Skeletal muscle tissue (tissue), 4 donors: ENCODE results near the gene RCC1. TPM values are rescaled to one million over a fixed set of nuclear protein-coding genes. Genes with fewer than 3 reads are reported as not detected.
"Not testable (repeated sequence)": the region's sequence is repeated elsewhere in the genome, so short reads cannot be mapped to it uniquely, and the experiment has no call there.

Experiments
- H3K27ac ChIP-seq: one replicate; pipeline ENCODE4 v1.7.0; 2013; ENCODE audit warnings: mild to moderate bottlenecking, low read depth, low read length, inconsistent platforms
- H3K27me3 ChIP-seq, 3 donors: one replicate each; pipeline ENCODE4 v1.7.0; 2013; ENCODE audit warnings: low read length in 3 of 3; ENCODE audit not compliant: control insufficient read depth in 3 of 3, insufficient read depth in 3 of 3
- H3K36me3 ChIP-seq, 3 donors: one replicate each; pipeline ENCODE4 v1.7.0; 2013; ENCODE audit warnings: low read length in 3 of 3; ENCODE audit not compliant: control insufficient read depth in 3 of 3, insufficient read depth in 3 of 3
- H3K4me1 ChIP-seq, 3 donors: one replicate each; pipeline ENCODE4 v1.7.0; 2013; ENCODE audit warnings: low read length in 3 of 3, mild to moderate bottlenecking in 3 of 3; ENCODE audit not compliant: control insufficient read depth in 3 of 3, insufficient read depth in 3 of 3
- H3K4me3 ChIP-seq, 3 donors: one replicate each; pipeline ENCODE4 v1.7.0; 2013; ENCODE audit warnings: low read length in 3 of 3
- H3K9ac ChIP-seq, 3 donors: one replicate each; pipeline ENCODE4 v1.7.0; 2013; ENCODE audit warnings: low read length in 3 of 3, mild to moderate bottlenecking in 3 of 3, moderate library complexity in 2 of 3, low read depth in 1 of 3
- H3K9me3 ChIP-seq, 3 donors: one replicate each; pipeline ENCODE4 v1.7.0; 2013; ENCODE audit warnings: low read length in 3 of 3; ENCODE audit not compliant: control insufficient read depth in 3 of 3
- total RNA-seq: library from RNA; depleted of rRNA; stranded (reverse); fragments of >200 nt; gene quantifications from one replicate; pipeline ENCODE4 v1.2.3, GENCODE V29; 2014
- donor health status: Osteomylitis.

The RCC1 gene
- total RNA-seq, 1 donor from 2014 or later = 21.9 TPM

DNA sequence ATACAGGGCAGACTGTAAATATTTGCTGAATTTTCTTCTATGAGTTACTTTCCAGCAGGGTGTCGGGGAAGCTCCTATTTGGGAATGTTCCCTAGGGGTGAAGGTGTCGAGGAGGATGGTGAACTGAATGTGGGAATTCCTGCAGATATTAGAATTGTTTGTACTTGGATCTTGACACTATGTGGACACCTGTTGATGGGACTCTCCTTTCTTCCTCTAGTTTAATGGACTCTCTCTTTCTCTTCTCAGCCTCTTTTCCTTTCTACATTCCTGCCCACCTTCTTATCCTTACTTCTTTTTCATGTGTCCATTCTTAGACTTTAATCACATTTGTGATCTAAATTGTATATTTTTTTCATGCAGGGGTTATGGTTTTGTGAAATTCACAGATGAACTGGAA lies 61.1 kb downstream of the RCC1 start:
- H3K27me3 ChIP-seq = no peaks in the 10 kb centered on the region

GRCh38 chr1:28571911-28572310 lies 66.1 kb downstream of the RCC1 start:
- Histone ChIP-seq H3K4me1 (no peaks in the 10 kb centered on the region), H3K27ac (no peak overlapping the region), H3K9me3 (no peaks in the 10 kb centered on the region), H3K27me3 (no peaks in the 10 kb centered on the region), H3K36me3 (peaks cover 26 to 49% (median 44%) of the 10 kb centered on the region in 3 donors), H3K4me3 (no peak overlapping the region), H3K9ac (no peak overlapping the region)

More for the DNA sequence above, 61.1 kb downstream of the RCC1 start:
- Histone ChIP-seq H3K4me1 (no peaks in the 10 kb centered on the region), H3K4me3 (no peak overlapping the region), H3K9ac (no peak overlapping the region), H3K27ac (no peak overlapping the region), H3K36me3 (peaks cover 33 to 62% (median 54%) of the 10 kb centered on the region in 3 donors), H3K9me3 (no peaks in the 10 kb centered on the region)

DNA sequence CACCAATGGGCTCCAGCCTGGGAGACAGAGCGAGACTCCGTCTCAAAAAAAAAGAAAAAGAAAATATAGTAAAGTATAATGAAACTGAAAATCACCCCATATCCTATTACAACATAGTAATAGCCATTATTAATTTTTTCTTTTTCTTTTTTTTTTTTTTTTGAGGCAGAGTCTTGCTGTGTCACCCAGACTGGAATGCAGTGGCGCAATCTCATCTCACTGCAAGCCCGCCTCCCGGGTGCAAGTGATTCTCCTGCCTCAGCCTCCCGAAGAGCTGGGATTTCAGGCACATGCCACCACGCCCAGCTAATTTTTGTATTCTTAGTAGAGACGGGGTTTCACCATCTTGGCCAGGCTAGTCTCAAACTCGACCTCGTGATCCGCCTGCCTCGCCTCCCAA lies 67.0 kb downstream of the RCC1 start:
- peaks cover 30 to 48% (median 45%) of the 10 kb centered on the region in 3 donors for H3K36me3 ChIP-seq
- not testable (repeated sequence) for H3K27me3 ChIP-seq, H3K4me3 ChIP-seq, H3K27ac ChIP-seq, H3K4me1 ChIP-seq, H3K9me3 ChIP-seq, H3K9ac ChIP-seq

DNA sequence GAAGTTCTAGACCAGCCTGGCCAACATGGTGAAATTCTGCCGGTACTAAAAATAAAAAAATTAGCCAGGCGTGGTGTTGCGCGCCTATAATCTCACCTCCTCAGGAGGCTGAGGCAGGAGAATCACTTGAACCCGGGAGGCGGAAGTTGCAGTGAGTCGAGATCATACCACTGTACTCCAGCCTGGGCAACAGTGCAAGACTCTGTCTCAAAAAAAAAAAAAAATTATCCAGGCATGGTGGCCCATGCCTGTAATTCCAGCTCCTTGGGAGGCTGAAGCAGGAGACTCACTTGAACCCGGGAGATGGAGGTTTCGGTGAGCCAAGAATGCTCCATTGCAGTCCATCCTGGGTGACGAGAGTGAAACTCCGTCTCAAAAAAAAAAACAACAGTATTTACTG lies 67.7 kb downstream of the RCC1 start:
- Histone ChIP-seq H3K4me3 (no peak overlapping the region), H3K27me3 (no peaks in the 10 kb centered on the region), H3K36me3 (peaks cover 26 to 48% (median 46%) of the 10 kb centered on the region in 3 donors), H3K9me3 (no peaks in the 10 kb centered on the region), H3K4me1 (no peaks in the 10 kb centered on the region), H3K9ac (no peak overlapping the region), H3K27ac (no peak overlapping the region)

DNA sequence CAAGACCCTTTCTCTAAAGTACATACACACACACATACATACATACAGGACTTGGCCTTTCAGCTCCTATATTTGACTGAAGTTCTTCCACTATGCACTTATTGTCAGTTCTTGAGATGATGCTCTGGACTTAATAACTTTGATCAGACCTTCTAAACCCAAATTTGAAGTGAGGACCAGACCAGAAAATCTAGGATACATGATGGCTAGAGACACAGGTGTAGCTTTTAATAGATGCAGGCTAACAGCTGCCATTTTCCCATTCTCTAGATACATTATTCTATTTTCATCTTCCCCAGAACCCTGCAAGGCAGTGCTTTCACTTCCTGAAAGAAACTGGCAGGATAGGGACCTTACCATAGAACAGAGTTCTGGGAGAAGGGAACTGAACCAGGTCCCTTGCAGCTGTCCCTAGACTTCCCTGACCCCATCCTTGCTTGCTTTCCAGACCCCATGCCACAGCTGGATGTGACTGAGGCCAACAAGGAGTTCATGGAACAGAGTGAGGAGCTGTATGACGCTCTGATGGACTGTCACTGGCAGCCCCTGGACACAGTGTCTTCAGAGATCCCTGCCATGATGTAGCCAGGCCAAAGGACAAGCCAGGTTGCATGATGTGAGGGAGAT lies 71.3 kb downstream of the RCC1 start:
- peaks cover 15 to 23% (median 15%) of the 10 kb centered on the region in 3 donors for H3K4me1 ChIP-seq
- H3K9me3 ChIP-seq = no peaks in the 10 kb centered on the region
- H3K9ac ChIP-seq = no peak overlapping the region
- no peaks in the 10 kb centered on the region for H3K27me3 ChIP-seq
- peaks cover 24 to 46% (median 39%) of the 10 kb centered on the region in 3 donors for H3K36me3 ChIP-seq
- no peak overlapping the region for H3K4me3 ChIP-seq
- H3K27ac ChIP-seq = no peak overlapping the region

GRCh38 chr1:28577738-28578536 lies 72.1 kb downstream of the RCC1 start:
- Histone ChIP-seq H3K4me3 (no peak overlapping the region), H3K4me1 (peaks cover 15 to 27% (median 19%) of the 10 kb centered on the region in 3 donors), H3K27ac (no peak overlapping the region), H3K9me3 (no peaks in the 10 kb centered on the region), H3K27me3 (no peaks in the 10 kb centered on the region), H3K9ac (no peak overlapping the region), H3K36me3 (peaks cover 24 to 45% (median 39%) of the 10 kb centered on the region in 3 donors)

- Histone ChIP-seq H3K9me3 (no peaks in the 10 kb centered on the region), H3K27ac (no peak overlapping the region), H3K4me3 (no peak overlapping the region), H3K4me1 (peaks cover 15 to 27% (median 19%) of the 10 kb centered on the region in 3 donors), H3K27me3 (no peaks in the 10 kb centered on the region), H3K9ac (no peak overlapping the region), H3K36me3 (peaks cover 24 to 45% (median 39%) of the 10 kb centered on the region in 3 donors)
Measured at GRCh38 chr1:28578696-28579218, 72.9 kb downstream of the RCC1 start.

DNA sequence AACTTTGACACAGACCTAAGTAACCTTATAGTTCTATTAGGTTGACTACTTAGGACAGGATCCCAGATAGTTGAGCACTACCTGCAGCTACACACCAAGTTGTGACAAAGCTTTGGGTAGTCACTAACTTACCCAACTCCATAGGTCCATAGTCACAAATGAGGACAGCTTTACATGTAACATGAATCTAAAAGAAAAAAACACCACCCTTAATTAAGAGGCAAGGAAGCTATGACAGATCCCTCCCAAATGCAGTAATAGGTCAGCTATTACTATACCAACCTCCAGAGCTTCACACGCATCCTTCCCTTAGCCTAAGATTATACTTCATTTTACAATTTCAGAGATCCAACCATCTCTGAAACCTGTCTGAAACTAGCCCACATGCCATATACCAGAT lies 73.6 kb downstream of the RCC1 start:
- H3K27me3 ChIP-seq = no peaks in the 10 kb centered on the region
- peaks cover 22 to 42% (median 37%) of the 10 kb centered on the region in 3 donors for H3K36me3 ChIP-seq
- no peak overlapping the region for H3K27ac ChIP-seq
- H3K9me3 ChIP-seq = no peaks in the 10 kb centered on the region
- peak overlapping the region in 1 of 3 donors; percentile 34 for H3K9ac ChIP-seq
- H3K4me3 ChIP-seq = no peak overlapping the region
- H3K4me1 ChIP-seq = peaks cover 15 to 27% (median 19%) of the 10 kb centered on the region in 3 donors

DNA sequence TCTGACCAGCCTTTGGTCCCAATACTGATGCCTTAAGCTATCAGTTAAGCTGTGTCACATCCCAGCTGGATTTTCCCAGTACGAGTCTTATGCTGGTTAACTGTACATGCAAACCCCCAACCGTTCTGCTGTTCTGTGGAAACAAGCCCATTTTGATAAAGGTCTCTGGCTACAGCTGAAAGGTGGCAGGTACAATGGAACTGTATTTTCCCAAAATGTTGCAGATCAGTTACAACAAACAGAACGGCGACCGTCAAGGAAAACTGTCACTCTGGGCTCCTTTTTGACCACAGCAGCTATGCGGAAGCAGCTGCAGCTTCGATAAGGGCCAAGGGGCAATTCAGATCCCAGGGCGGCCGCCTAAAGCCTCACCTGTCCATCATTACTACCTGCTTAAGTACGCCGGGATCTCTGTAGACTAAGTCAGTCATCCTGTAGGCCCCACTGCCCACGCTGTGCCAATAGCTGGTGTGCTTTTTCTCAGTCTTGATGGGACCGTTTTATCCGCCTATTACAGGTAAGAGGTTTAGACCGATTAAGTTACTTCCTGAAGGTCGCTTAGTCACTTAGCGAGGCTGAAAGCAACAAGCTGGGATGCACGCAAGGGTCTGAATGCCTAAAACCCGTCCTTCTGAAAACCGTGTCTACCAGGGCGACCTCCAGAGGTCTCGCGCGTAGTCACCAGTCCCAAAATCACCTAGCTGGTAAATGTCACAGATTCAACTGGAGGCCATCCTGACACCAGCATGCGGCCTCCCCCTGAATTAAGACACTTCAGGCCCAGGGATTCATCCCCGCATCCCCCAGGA lies 75.1 kb downstream of the RCC1 start:
- H3K4me1 ChIP-seq = peaks cover 15 to 27% (median 19%) of the 10 kb centered on the region in 3 donors
- no peaks in the 10 kb centered on the region for H3K9me3 ChIP-seq
- peak overlapping the region; percentile 86 to 98 (median 92) for H3K4me3 ChIP-seq
- peak overlapping the region; percentile 92 to 94 (median 93) for H3K9ac ChIP-seq
- H3K27ac ChIP-seq = peak overlapping the region; percentile 87
- H3K27me3 ChIP-seq = no peaks in the 10 kb centered on the region
- H3K36me3 ChIP-seq = peaks cover 21 to 37% (median 32%) of the 10 kb centered on the region in 3 donors
